Gastrocnemius medialis (tissue), 4 donors: ENCODE data around the gene METTL15.

Experiments
- CTCF ChIP-seq, 5 experiments: fragments of 450-650 bp in 3 of 5; fragments of 200-600 bp in 2 of 5; sonication (generic) in 2 of 5; IDR thresholded peaks in 4 of 5; conservative IDR thresholded peaks in 1 of 5; 1 replicate in 4 of 5; 2 replicates in 1 of 5; pipeline ENCODE4 v1.5.1; 2016 to 2019; ENCODE audit warnings: antibody characterized with exemption in 5 of 5, mild to moderate bottlenecking in 3 of 5, moderate library complexity in 3 of 5
- POLR2A ChIP-seq, 2 donors: fragments of 450-650 bp; IDR thresholded peaks; one replicate each; pipeline ENCODE4 v1.6.1; 2017; ENCODE audit warnings: antibody characterized with exemption in 2 of 2, mild to moderate bottlenecking in 2 of 2, moderate library complexity in 2 of 2

- no peak for TF ChIP-seq CTCF (IDR thresholded peaks at IDR 0.05 in 4 of 5, conservative IDR thresholded peaks at IDR 0.05 in 1 of 5)
- TF ChIP-seq POLR2A (IDR thresholded peaks at IDR 0.05), result no peak
These were observed 44.6 kb downstream of the METTL15 start for GRCh38 chr11:28152743-28153142.
